ENCODE measurements around the gene RMC1.
"Not testable (repeated sequence)": the region's sequence is repeated elsewhere in the genome, so short reads cannot be mapped to it uniquely, and the experiment has no call there.

The RMC1 gene

GRCh38 chr18:23532848-23533247 lies 29.5 kb downstream of the RMC1 start:
- no peak for DNase-seq (ENCODE audit: low read depth)

GRCh38 chr18:23534276-23534675 lies 31.0 kb downstream of the RMC1 start:
- no peak for DNase-seq (ENCODE audit: low read depth)

GRCh38 chr18:23536204-23536603 lies 32.9 kb downstream of the RMC1 start:
- no peak for DNase-seq (ENCODE audit: low read depth)

GRCh38 chr18:23537274-23537673 lies 34.0 kb downstream of the RMC1 start:
- no peak for DNase-seq (ENCODE audit: low read depth)

- DNase-seq (ENCODE audit: low read depth), result no peak
Measured at GRCh38 chr18:23538001-23538400, 34.7 kb downstream of the RMC1 start.

- DNase-seq (ENCODE audit: low read depth), result no peak
Measured at GRCh38 chr18:23538870-23539269, 35.6 kb downstream of the RMC1 start.

GRCh38 chr18:23539296-23539695 lies 36.0 kb downstream of the RMC1 start:
- no peak for DNase-seq (ENCODE audit: low read depth)

- no peak for DNase-seq (ENCODE audit: low read depth)
Measured at GRCh38 chr18:23539911-23540525, 36.7 kb downstream of the RMC1 start.

GRCh38 chr18:23540867-23541266 lies 37.6 kb downstream of the RMC1 start:
- no peak for DNase-seq (ENCODE audit: low read depth)

GRCh38 chr18:23541349-23542093 lies 38.2 kb downstream of the RMC1 start:
- DNase-seq (ENCODE audit: low read depth), result no peak

GRCh38 chr18:23542461-23542860 lies 39.1 kb downstream of the RMC1 start:
- no peak for DNase-seq (ENCODE audit: low read depth)

GRCh38 chr18:23545247-23545789 lies 42.0 kb downstream of the RMC1 start:
- no peak for DNase-seq (ENCODE audit: low read depth)

GRCh38 chr18:23547306-23547705 lies 44.0 kb downstream of the RMC1 start:
- no peak for DNase-seq (ENCODE audit: low read depth)

GRCh38 chr18:23547846-23548245 lies 44.5 kb downstream of the RMC1 start:
- no peak for DNase-seq (ENCODE audit: low read depth)

GRCh38 chr18:23548275-23548674 lies 45.0 kb downstream of the RMC1 start:
- no peak for DNase-seq (ENCODE audit: low read depth)

GRCh38 chr18:23548719-23549118 lies 45.4 kb downstream of the RMC1 start:
- DNase-seq (ENCODE audit: low read depth), result no peak

GRCh38 chr18:23550898-23551297 lies 47.6 kb downstream of the RMC1 start:
- DNase-seq (ENCODE audit: low read depth), result no peak

GRCh38 chr18:23551978-23552377 lies 48.7 kb downstream of the RMC1 start:
- DNase-seq (ENCODE audit: low read depth), result no peak

- no peak for DNase-seq (ENCODE audit: low read depth)
Measured at GRCh38 chr18:23552505-23552904, 49.2 kb downstream of the RMC1 start.

- no peak for DNase-seq (ENCODE audit: low read depth)
Measured at GRCh38 chr18:23553887-23554286, 50.6 kb downstream of the RMC1 start.

GRCh38 chr18:23556145-23556780 lies 53.0 kb downstream of the RMC1 start:
- DNase-seq (ENCODE audit: low read depth), result no peak

GRCh38 chr18:23557511-23557910 lies 54.2 kb downstream of the RMC1 start:
- DNase-seq (ENCODE audit: low read depth), result not testable (repeated sequence)

GRCh38 chr18:23560186-23560585 lies 56.9 kb downstream of the RMC1 start:
- no peak for DNase-seq (ENCODE audit: low read depth)
